K562 treated with DMSO at 1 percent for 48 hours (cell line): ENCODE measurements around the gene CTNNAL1. TPM values are rescaled to one million over a fixed set of nuclear protein-coding genes. Genes with fewer than 3 reads are reported as not detected.

Experiments
- total RNA-seq: library from RNA; unstranded; fragments of 300-600 nt; gene quantifications from 2 replicates; pipeline ENCODE4 v1.2.3, GENCODE V29; 2022; ENCODE audit warnings: low replicate concordance; ENCODE audit errors: extremely low read depth

The CTNNAL1 gene
- total RNA-seq = not detected in 2 replicates

GRCh38 chr9:109012876-109013678 lies at the start of gene CTNNAL1:
Gene CTNNAL1, minus strand, starts transcription at chr9:109013499. Its CDS starts 57 bp downstream, at chr9:109013442.

GRCh38 chr9:108934323-108934893 lies 78.9 kb downstream of the CTNNAL1 start, which contains the start of gene ABITRAM:
Gene ABITRAM, plus strand, starts transcription at chr9:108934400. Its CDS starts 87 bp downstream, at chr9:108934487.

GRCh38 chr9:108933718-108934322 lies 79.5 kb downstream of the CTNNAL1 start, which contains the start of gene ELP1:
Gene ELP1, minus strand, starts transcription at chr9:108934124. Its CDS starts 2,978 bp downstream, at chr9:108931146.

Other genes with a start within 250 kb of the CTNNAL1 start
- gene ACTL7B, start 157.5 kb downstream of the CTNNAL1 start, total RNA-seq = not detected in 2 replicates
- gene ACTL7A, start 151.2 kb downstream of the CTNNAL1 start, total RNA-seq = not detected in 2 replicates
- not detected in 2 replicates for gene ELP1, start 79.4 kb downstream of the CTNNAL1 start, total RNA-seq
- not detected in 2 replicates for gene ABITRAM, start 79.1 kb downstream of the CTNNAL1 start, total RNA-seq
- not detected in 2 replicates for gene TMEM245, start 106.4 kb upstream of the CTNNAL1 start, total RNA-seq
- gene FRRS1L, start 153.8 kb upstream of the CTNNAL1 start, total RNA-seq = not detected in 2 replicates